HG03175 (cell line): Measurements from ENCODE around the gene FILIP1L.
A peak's percentile ranks its signal among the peaks of the same experiment; 100 is the strongest.

ENCODE experiments used
- ATAC-seq: cut with Tn5 transposase; IDR thresholded peaks from one replicate; pipeline ENCODE4 v1.9.1; 2021; ENCODE audit warnings: mild to moderate bottlenecking, moderate library complexity; ENCODE audit not compliant: unreplicated experiment

Gene FILIP1L

DNA sequence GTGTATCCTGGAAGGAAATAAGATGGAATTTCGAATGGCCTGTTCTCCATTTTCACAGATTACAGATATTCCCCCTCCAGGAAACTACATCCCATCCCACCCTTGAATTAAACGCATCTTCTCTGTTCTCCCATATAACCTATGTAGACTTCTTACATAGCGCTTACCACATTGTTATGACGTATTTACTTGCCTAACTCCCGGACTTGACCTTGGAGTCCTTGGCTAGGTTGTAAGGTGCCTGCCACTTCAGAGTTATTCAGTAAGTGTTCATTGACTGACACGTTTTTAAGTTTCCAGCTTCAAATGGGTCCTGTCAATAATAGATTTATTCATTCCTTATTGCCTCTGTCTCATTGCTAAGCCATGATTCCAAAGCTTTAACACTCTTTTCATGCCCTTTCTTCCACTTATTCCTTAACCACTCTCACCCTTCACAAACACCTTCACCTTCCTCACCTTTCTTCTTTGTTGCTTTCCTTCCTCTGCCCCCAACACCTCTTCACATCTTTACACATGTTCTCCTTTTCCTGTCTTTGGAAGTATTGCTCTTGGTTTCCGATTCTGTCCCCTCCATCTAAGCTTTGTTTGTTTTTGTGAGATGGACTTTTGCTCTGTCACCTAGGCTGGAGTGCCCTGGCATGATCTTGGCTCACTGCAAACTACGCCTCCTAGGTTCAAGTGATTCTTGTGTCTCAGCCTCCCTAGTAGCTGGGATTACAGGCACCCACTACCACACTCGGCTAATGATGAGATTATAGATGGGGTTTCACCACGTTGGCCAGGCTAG lies 158.3 kb downstream of the FILIP1L start:
- no peak for ATAC-seq

DNA sequence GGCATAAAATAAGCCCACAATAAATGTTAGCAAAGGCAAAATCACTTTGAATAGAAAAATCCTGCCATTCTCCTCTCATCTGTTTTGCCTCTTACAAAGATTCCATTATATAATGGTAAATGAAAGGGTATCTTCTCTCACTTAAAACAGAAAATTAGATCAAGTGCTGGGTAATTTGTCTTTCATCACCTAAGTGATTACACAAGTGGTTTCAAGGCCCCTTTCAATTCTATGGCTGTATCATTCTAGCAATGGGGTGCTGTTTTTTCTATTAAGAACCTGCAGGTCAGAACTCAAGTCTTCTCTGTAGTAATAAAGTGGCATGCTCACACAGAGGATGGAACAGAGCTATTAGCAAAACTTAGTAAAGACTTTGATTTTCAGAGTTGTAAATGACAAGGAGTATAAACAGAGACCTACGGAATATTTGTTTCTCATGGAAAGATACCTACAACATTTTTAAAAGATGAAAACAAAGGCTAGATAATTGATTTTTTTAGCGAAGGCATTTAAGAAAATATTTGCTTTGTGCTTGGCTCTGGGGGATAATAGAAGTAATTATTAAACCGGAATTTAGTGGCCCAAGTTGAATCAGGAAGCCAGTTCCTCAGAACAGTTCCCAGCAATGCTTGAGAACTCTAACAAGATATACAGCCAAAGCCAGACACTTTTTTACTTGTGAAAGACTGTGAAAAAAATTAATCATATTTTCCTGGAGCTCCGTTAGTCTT lies 159.2 kb downstream of the FILIP1L start:
- ATAC-seq = no peak

- ATAC-seq = no peak
Measured at GRCh38 chr3:99953596-99953995, 160.7 kb downstream of the FILIP1L start.

GRCh38 chr3:99952306-99952705 lies 162.0 kb downstream of the FILIP1L start:
- ATAC-seq = no peak

- no peak for ATAC-seq
Measured at GRCh38 chr3:99951701-99952100, 162.6 kb downstream of the FILIP1L start.

DNA sequence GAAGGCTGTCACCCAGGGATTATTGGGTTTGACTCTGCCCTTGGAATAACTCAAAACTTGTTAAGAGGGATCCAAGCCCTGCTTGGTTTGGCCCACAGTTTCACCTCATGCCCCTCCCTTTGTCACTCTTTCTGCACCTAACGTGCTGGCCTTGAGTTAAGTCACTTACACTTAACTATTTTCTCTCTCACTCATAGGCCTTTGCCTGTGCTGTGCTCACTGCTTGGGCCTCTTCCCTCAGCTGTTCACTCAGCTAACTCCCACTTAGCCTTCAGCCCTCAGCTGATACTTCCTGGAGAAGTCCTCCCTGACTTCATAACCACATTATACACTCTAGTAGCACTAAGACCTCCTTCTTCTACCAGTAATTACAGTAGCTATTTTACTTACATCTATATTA lies 163.4 kb downstream of the FILIP1L start:
- ATAC-seq = no peak

GRCh38 chr3:99949956-99950670 lies 164.2 kb downstream of the FILIP1L start:
- no peak for ATAC-seq

DNA sequence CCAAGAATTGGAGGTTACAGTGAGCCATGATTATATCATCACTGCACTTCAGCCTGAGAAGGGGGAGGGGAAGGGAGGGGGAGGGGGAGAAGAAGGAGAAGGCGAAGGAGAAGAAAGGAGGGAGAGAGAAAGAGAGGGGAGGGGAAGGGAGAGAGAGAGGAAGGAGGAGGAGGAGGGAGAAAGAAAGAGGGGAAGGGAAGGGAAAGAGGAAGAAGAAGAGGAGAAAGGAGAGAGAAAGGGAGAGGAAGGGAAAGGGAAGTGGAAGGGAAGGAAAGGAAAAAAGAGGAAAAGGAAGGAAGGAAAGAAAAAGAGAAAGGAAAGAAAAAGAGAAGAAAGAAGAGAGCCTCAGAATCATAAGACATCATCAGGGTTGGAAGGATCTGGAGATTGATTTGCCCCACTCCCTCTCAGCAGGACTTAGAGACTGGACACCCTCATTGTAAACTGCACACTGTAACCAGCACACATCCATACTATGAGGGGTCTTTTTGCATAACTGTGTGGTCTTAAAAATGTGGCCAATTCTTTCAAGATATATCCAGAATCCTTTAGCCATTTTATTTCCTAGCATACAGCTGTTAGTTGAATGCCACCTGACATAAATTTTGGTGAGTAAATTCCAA lies 165.7 kb downstream of the FILIP1L start:
- no peak for ATAC-seq

DNA sequence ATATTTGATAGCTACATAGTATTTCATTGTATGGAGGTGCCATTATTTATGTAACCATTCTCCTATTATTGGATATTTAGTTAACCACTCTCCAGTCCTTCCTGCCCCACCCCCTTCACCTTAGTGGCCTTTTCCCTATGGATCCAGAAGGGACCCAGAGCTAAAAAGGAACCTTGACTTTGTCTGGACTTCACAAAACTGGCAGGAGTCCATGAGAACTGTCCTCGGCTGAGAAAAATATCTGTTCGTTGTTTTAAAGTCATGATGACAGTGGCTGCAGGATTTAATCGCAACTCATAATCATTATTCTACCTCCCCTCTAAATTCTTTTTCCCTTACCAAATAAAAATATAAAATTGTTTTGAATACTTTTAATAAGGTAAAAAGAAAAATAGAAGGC lies 166.9 kb downstream of the FILIP1L start:
- no peak for ATAC-seq

- ATAC-seq = no peak
Measured at GRCh38 chr3:99945328-99945995, 168.8 kb downstream of the FILIP1L start.

DNA sequence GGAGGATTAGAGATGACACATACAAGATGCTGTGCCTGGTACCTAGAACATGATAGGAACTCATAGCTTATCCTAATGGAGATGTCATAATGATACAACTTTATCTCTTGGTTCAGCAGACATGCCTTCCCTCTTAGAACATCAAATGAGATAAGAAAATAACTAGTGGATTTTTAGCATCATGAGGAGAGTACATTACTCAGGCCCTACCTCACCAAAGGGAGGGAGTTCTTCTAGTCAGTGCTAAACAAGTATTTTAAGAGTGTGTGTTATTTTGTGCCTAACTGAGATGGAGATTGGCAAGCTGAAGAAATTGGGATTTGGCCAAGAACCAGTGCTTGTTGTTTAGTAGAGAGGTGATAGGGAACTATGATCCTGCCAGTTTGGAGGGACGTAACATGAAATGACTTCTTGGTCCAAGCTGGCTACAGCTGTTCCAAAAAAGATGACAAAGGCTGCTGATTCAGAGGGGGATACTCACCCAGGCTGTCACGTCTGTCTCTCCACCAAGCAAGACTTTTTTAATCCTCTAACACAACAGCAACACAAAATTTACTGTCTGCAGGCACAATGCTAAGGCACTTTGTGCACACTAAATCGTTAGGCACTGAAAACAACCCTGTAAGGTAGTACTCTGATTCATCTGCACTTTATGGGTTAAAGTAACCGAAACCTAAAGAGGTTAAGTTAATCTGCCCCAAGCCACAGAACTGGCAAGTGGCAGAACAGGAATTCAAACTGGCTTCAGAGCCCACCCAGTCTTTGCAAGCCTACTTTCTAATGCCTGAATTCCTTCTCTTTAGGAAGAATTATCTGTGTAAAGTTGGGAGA lies 170.2 kb downstream of the FILIP1L start:
- no peak for ATAC-seq

DNA sequence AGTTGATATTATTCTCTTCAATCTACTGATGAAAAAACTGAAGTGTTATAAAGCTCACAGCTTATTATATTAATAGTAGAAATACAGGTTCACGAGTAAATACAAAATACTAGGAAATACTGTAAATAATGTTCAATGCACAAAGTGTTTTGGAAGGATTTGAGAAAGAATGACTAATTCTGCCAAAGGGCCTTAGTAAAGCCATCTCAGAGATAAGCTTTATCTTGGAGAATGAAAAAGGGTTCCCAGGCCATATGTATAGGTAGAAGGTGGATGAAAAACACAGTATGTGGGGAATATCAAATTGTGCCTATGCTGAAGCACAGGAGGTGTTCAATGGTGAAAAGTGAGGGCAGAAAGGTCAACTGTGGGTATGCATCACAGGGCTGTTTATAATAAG lies 173.1 kb downstream of the FILIP1L start:
- no peak for ATAC-seq

- no peak for ATAC-seq
Measured at GRCh38 chr3:99940350-99940749, 174.0 kb downstream of the FILIP1L start.

DNA sequence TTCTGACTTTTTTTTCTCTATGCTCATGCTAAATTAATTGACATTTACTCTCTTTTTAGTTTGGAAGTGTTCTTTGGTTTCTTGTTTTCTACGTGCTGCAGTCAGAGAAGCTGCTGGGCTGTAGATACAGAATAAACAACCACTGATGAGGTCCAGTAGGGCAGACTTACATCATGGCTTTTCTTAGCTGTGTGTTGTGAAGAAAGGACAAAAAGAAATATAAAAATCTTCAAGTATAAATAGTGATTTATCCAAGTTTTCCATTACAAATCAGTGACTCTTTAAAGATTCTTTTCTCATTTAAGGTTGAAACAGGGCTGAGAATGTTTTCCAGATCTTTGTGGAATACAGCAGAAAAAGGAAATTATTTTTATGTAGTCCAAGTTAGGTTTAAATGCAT lies 174.4 kb downstream of the FILIP1L start:
- ATAC-seq = no peak

DNA sequence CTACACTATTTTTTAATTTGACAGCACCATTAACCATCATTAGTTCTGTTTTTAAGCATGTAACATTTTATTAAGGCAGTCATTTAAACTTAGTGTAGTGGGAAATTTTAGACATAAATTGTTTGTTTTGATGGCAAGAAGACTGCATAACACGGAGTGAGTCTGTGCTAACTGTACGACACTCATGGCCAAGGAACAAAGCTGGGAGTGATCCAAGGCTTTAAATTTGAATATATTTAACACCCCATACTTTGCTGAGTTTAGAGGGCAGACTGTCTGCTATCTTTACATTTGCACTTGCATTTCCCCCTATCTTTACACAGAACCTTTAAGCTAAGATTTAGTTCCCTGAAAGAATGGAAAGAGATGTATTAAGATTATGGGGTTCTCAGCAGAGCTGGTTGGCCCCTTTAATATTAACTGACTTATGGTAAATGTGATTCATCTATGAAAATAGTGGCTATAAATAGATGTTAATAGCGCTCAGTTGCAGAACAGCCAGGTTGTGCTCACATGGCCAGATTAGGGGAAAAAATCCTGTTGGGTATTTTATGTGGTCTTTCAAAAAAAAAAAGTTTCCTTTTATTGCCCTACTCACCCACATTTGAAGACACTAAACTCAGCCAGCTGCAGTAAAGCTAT lies 175.9 kb downstream of the FILIP1L start:
- ATAC-seq = peak; percentile 56

DNA sequence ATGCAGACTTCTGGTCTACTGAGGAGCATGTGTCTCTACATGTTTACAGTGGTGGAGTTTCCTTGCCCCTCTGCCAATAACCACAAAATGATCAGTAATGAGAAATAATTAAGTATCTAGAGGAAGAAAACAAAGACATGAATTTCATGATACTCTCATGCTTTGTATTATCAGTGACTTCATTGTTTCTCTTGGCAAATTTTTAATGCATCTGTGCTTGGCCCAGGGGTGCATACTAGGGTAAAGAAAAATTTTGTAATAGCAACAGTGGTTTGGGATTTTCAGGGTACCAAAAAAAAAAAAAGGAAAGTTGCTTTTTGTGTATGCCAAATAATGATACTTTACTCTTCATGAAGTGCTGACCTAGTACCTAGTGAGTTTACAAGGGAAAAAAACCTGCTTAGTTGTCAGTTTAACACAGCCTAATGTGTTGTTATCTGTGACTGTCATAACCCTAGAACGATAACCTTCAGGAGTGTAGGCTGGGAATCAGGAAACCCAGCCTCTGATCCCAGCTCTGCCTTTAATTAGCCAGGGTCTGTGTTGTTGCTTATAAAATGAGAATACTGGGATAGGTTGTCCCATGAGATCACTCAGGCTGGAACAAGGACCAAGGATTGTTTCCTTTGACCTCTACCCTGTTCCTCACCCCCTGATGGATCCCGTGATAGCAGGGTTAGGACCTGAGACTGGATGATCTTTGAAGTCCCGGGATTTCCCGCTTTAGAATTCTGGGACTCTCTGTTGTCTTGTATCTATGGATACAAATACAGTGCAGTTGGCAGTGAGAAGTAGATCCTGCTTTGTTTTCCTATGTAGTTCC lies 179.1 kb downstream of the FILIP1L start:
- no peak for ATAC-seq

- no peak for ATAC-seq
Measured at GRCh38 chr3:99933971-99934750, 180.1 kb downstream of the FILIP1L start.

- no peak for ATAC-seq
Measured at GRCh38 chr3:99931059-99931458, 183.2 kb downstream of the FILIP1L start.
